HepG2 (cell line): ENCODE data around the gene BMERB1. TPM values are rescaled to one million over a fixed set of nuclear protein-coding genes. Genes with fewer than 3 reads are reported as not detected.
A peak's percentile ranks its signal among the peaks of the same experiment; 100 is the strongest.

ENCODE experiments used
- ATAC-seq: fragments of 200-7000 bp; cut with Tn5 transposase; 3 replicates; pipeline ENCODE4 v1.9.1; 2020; ENCODE audit warnings: mild to moderate bottlenecking, moderate library complexity
- BruUV-seq: library from RNA; stranded (reverse); fragments of 400-500 nt; replicated peaks from 2 replicates; lab custom pipeline; 2021; lab: Mats Ljungman, UMichigan
- CTCF ChIA-PET: fragments of 300-600 bp; formaldehyde crosslinking; extraction: SDS; loops from one replicate; lab custom pipeline; 2021; ENCODE audit warnings: low total read pairs, inconsistent platforms, low intra/inter-chr PET ratio; lab: Yijun Ruan, JAX
- POLR2A ChIA-PET: fragments of 350-600 bp; sonication (Branson Sonifier 250); formaldehyde crosslinking; loops from one replicate; lab custom pipeline; 2020; ENCODE audit warnings: antibody characterized with exemption, inconsistent platforms; lab: Yijun Ruan, JAX
- DNase-seq: peaks from one replicate; pipeline ENCODE4 v3.0.0-alpha.2; 2015; ENCODE audit warnings: low spot score
- FAIRE-seq: peaks from 3 replicates; lab custom pipeline; 2011; peaks lifted over from hg19 to GRCh38; lab: Jason Lieb, UNC
- H2AFZ ChIP-seq: one replicate; pipeline ENCODE4 v1.6.1; 2011; ENCODE audit warnings: low read length, inconsistent platforms
- H3K27ac ChIP-seq: fragments of 300-600 bp; 3 replicates; pipeline ENCODE4 v1.8.0; 2011; ENCODE audit warnings: mixed run types, mild to moderate bottlenecking, mixed read lengths, low read length, inconsistent platforms; ENCODE audit not compliant: insufficient read depth; ENCODE audit errors: extremely low read length
- H3K27me3 ChIP-seq, 2 experiments: fragments of 200-600 bp in 1 of 2; 2 replicates in 1 of 2; 3 replicates in 1 of 2; pipeline versions ENCODE4 v1.6.0 to v1.8.0; 2011; ENCODE audit warnings: low read length in 2 of 2, mild to moderate bottlenecking in 2 of 2, moderate library complexity in 2 of 2, inconsistent platforms in 1 of 2; ENCODE audit not compliant: insufficient read depth in 2 of 2, control insufficient read depth in 1 of 2
- H3K36me3 ChIP-seq, 2 experiments: fragments of 200-600 bp in 1 of 2; replicated peaks in 1 of 2; 2 replicates in 1 of 2; 3 replicates in 1 of 2; pipeline versions ENCODE4 v1.5.1 to v1.8.0; 2011; ENCODE audit warnings: low read length in 2 of 2, inconsistent platforms in 1 of 2; ENCODE audit not compliant: insufficient read depth in 2 of 2, control insufficient read depth in 1 of 2
- H3K4me1 ChIP-seq: 2 replicates; pipeline ENCODE4 v1.5.1; 2012; ENCODE audit warnings: low read length, inconsistent platforms; ENCODE audit not compliant: insufficient read depth
- H3K4me2 ChIP-seq: 2 replicates; pipeline ENCODE4 v1.6.0; 2011; ENCODE audit warnings: low read depth, low read length, inconsistent platforms
- H3K4me3 ChIP-seq, 3 experiments: fragments of 200-600 bp in 1 of 3; sonication (generic), shearing (Covaris generic) in 1 of 3; replicated peaks in 1 of 3; 2 replicates each; pipeline ENCODE4 v1.5.1; 2011 to 2016; ENCODE audit warnings: low read length in 3 of 3, inconsistent platforms in 2 of 3, low read depth in 2 of 3, mild to moderate bottlenecking in 2 of 3, control low read depth in 1 of 3, mixed read lengths in 1 of 3; ENCODE audit not compliant: insufficient read depth in 1 of 3
- H3K79me2 ChIP-seq: one replicate; pipeline ENCODE4 v1.6.1; 2011; ENCODE audit warnings: low read length, inconsistent platforms; ENCODE audit not compliant: insufficient read depth
- H3K9ac ChIP-seq: 2 replicates; pipeline ENCODE4 v1.6.0; 2011; ENCODE audit warnings: mild to moderate bottlenecking, low read depth, low read length, inconsistent platforms; ENCODE audit not compliant: insufficient read depth
- H3K9me3 ChIP-seq: 2 replicates; pipeline ENCODE4 v1.5.1; 2012; ENCODE audit warnings: mild to moderate bottlenecking, low read length
- H4K20me1 ChIP-seq: 2 replicates; pipeline ENCODE4 v1.6.0; 2011; ENCODE audit warnings: inconsistent platforms, mild to moderate bottlenecking, low read length, moderate library complexity; ENCODE audit not compliant: insufficient read depth
- ADNP ChIP-seq: sonication (generic); formaldehyde crosslinking; IDR thresholded peaks from 2 replicates; pipeline ENCODE4 v1.4.0; 2020; ENCODE audit warnings: missing genetic modification reagents
- MTA1 ChIP-seq: sonication (generic); formaldehyde crosslinking; IDR thresholded peaks from 2 replicates; pipeline ENCODE4 v1.4.0; 2020; ENCODE audit warnings: missing genetic modification reagents, mild to moderate bottlenecking, borderline replicate concordance
- NCOA1 ChIP-seq: sonication (generic); formaldehyde crosslinking; IDR thresholded peaks from 2 replicates; pipeline ENCODE4 v1.9.0; 2021; ENCODE audit warnings: missing genetic modification reagents
- RCOR2 ChIP-seq: IDR thresholded peaks from 2 replicates; pipeline ENCODE4 v1.6.1; 2016; ENCODE audit warnings: missing biosample characterization, missing genetic modification reagents
- RXRB ChIP-seq: IDR thresholded peaks from 2 replicates; pipeline ENCODE4 v1.6.1; 2016; ENCODE audit warnings: borderline replicate concordance, missing genetic modification reagents, missing compliant biosample characterization
- ZFP90 ChIP-seq: sonication (generic); formaldehyde crosslinking; IDR thresholded peaks from 2 replicates; pipeline ENCODE4 v1.8.0; 2022; ENCODE audit warnings: missing genetic modification reagents, mild to moderate bottlenecking, inconsistent platforms, borderline replicate concordance
- ZNF674 ChIP-seq: sonication (generic); formaldehyde crosslinking; IDR thresholded peaks from 2 replicates; pipeline ENCODE4 v1.5.0; 2020; ENCODE audit warnings: low read depth, mild to moderate bottlenecking, missing genetic modification reagents
- ZNF891 ChIP-seq: sonication (generic); formaldehyde crosslinking; IDR thresholded peaks from 2 replicates; pipeline ENCODE4 v1.5.0; 2020; ENCODE audit warnings: mild to moderate bottlenecking, missing genetic modification reagents
- WGBS: methylation state at CpG from one replicate; pipeline ENCODE4 v1.1.6; 2017; ENCODE audit warnings: low lambda C conversion rate; 5-methylcytosine and 5-hydroxymethylcytosine counted together
- in situ Hi-C: cut with HindIII; loops from 2 replicates; pipeline ENCODE4 v1.10.0; 2017; ENCODE audit warnings: low pct_unique_long_range_greater_than_20kb; ENCODE audit not compliant: extremely low pct_ligation_motif_present
- intact Hi-C: fragments of 100-400 bp; cut with micrococcal nuclease; formaldehyde crosslinking; loops from one replicate; pipeline ENCODE4 v1.10.0; 2022; ENCODE audit not compliant: unreplicated experiment
- polyA plus RNA-seq, 8 experiments: library from polyadenylated mRNA; depleted of rRNA in 3 of 8; stranded (reverse) in 7 of 8; unstranded in 1 of 8; fragments of >200 nt; fragmentation: Illumina TruSeq in 4 of 8; extraction: Trizol in 4 of 8; gene quantifications; 2 replicates each; pipeline versions ENCODE4 v1.2.1 to v1.2.3, GENCODE V29; 2011 to 2016; ENCODE audit warnings: low read depth in 4 of 8, missing spikeins in 1 of 8, mixed read lengths in 1 of 8; ENCODE audit not compliant: insufficient read depth in 1 of 8
- total RNA-seq, 5 experiments: library from RNA; depleted of rRNA; stranded (reverse); fragments of >200 nt; fragmentation: Illumina TruSeq; extraction: Trizol; gene quantifications; 2 replicates each; pipeline ENCODE4 v1.2.3, GENCODE V29; 2016; ENCODE audit warnings: low read depth in 1 of 5
- TF ChIP-seq, protein P1 (sequence below): sonication (generic); formaldehyde crosslinking; IDR thresholded peaks from 2 replicates; pipeline ENCODE4 v1.4.0; 2020; ENCODE audit warnings: mild to moderate bottlenecking, missing genetic modification reagents
- TF ChIP-seq, protein P2 (sequence below): sonication (generic); formaldehyde crosslinking; IDR thresholded peaks from 2 replicates; pipeline ENCODE4; 2020; ENCODE audit warnings: missing genetic modification reagents, mild to moderate bottlenecking, borderline replicate concordance

BMERB1 gene
- total and polyA plus RNA-seq, 2 of the 13 experiments (the other 11 are each of a cell fraction or from before 2014, with no cell fraction given), result 1.4 TPM

DNA sequence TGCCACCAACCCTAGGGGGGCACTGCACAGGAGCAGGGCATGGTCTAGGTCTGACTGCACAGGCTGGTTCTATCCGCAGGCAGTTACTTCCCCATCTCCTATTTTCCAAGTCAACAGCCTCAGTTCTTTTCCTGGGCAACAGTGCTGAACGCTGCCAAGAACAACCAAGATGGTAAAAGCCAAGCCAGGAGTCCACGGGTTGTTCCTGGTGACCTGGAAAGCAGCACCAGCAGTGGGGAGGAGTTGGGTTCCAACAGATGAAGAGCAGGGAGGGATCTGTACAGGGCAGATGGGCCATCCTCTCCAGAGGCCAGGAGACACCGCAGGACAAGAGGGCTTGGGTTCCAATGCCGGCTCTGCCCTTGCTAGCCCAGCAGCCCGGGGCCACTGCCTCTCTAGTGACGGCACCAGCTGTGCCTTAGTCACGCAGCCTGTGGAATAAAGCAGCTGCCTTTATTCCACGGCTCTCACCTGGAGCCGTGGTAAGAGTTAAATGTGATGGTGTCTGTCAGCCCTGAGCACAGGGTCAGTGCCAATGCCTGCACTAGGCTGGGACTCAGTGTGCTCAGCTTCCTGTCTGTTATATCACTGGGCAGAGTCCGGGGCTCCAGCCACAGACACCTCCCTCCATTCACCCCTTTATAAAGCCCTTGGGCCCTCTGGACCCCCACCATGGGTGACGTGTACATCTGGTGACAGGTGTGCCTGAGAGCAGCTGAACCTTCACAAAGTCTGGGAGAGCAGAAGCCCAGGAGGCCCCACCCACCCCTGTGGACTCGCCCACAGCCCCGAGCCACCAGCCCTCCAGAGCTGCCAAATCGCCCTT, 163.6 kb downstream of the BMERB1 start:
- in situ Hi-C loops, result no loop called here
- Histone ChIP-seq H3K4me2 (no peak overlapping the region), H3K4me1 (peaks cover 8% of the 10 kb centered on the region), H3K9me3 (no peaks in the 10 kb centered on the region), H3K27me3 (no peaks in the 10 kb centered on the region), H4K20me1 (no peaks in the 10 kb centered on the region), H3K79me2 (no peaks in the 10 kb centered on the region), H3K9ac (no peak overlapping the region), H3K4me3 (no peak overlapping the region)
- no TSS peak for BruUV-seq
- DNase-seq (no peak), ATAC-seq (peak; percentile 27)
- 97% methylated on average over 15 of the region's 15 CpGs for WGBS
- TF ChIP-seq NCOA1 (CRISPR knock-in tag) (no peak), ZNF674 (CRISPR knock-in tag) (no peak), RXRB (CRISPR knock-in tag) (no peak), ZFP90 (CRISPR knock-in tag) (no peak), RCOR2 (CRISPR knock-in tag) (no peak), ADNP (CRISPR knock-in tag) (no peak), ZNF891 (CRISPR knock-in tag) (no peak), MTA1 (CRISPR knock-in tag) (0 out of 2 replicates have a peak, but pooled peaks have one; percentile 14)
- TF ChIP-seq, protein P1, sequence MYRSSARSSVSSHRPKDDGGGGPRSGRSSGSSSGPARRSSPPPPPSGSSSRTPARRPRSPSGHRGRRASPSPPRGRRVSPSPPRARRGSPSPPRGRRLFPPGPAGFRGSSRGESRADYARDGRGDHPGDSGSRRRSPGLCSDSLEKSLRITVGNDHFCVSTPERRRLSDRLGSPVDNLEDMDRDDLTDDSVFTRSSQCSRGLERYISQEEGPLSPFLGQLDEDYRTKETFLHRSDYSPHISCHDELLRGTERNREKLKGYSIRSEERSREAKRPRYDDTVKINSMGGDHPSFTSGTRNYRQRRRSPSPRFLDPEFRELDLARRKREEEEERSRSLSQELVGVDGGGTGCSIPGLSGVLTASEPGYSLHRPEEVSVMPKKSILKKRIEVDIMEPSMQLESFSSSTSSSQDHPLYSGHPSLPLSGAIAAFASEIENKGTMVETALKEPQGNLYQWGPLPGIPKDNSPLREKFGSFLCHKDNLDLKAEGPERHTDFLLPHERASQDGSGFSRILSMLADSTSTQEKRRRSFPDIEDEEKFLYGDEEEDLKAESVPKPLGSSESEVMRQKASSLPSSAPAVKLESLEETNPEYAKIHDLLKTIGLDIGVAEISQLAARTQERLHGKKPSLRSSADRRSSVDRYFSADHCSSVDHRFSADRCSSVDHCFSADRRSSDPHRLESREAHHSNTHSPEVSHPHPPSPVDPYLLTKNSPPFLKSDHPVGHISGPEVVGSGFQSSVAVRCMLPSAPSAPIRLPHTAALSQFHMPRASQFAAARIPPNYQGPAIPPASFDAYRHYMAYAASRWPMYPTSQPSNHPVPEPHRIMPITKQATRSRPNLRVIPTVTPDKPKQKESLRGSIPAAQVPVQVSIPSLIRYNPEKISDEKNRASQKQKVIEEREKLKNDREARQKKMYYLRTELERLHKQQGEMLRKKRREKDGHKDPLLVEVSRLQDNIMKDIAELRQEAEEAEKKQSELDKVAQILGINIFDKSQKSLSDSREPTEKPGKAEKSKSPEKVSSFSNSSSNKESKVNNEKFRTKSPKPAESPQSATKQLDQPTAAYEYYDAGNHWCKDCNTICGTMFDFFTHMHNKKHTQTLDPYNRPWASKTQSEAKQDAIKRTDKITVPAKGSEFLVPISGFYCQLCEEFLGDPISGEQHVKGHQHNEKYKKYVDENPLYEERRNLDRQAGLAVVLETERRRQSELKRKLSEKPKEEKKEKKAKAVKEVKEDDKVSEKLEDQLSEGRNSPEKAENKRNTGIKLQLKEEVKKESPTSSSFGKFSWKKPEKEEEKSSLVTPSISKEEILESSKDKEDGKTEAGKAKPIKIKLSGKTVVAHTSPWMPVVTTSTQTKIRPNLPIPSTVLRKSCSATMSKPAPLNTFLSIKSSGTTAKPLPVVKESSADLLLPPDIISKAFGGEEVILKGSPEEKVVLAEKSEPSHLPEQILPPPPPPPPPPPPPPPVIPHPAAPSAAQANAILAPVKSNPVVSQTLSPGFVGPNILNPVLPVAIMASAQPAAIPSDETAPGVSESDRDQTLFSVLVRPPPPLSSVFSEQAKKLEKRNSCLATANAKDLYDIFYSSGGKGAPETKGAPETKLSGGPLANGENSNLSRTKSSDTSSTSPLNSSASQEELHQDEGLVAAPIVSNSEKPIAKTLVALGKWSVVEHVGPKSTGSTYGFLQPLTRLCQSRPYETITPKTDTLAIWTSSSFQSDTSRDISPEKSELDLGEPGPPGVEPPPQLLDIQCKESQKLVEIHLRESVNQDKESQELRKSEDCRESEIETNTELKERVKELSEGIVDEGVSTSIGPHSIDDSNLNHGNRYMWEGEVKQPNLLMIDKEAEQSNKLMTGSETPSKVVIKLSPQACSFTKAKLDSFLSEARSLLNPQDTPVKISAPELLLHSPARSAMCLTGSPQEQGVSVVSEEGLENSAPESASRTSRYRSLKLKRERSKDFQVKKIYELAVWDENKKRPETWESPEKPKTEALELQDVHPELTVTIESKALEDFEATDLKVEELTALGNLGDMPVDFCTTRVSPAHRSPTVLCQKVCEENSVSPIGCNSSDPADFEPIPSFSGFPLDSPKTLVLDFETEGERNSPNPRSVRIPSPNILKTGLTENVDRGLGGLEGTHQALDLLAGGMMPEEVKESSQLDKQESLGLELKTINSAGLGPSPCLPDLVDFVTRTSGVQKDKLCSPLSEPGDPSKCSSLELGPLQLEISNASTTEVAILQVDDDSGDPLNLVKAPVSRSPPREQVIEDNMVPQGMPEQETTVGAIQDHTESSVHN (CRISPR knock-in tag), result 0 out of 2 replicates have a peak, but pooled peaks have one; percentile 24
- TF ChIP-seq, protein P2, sequence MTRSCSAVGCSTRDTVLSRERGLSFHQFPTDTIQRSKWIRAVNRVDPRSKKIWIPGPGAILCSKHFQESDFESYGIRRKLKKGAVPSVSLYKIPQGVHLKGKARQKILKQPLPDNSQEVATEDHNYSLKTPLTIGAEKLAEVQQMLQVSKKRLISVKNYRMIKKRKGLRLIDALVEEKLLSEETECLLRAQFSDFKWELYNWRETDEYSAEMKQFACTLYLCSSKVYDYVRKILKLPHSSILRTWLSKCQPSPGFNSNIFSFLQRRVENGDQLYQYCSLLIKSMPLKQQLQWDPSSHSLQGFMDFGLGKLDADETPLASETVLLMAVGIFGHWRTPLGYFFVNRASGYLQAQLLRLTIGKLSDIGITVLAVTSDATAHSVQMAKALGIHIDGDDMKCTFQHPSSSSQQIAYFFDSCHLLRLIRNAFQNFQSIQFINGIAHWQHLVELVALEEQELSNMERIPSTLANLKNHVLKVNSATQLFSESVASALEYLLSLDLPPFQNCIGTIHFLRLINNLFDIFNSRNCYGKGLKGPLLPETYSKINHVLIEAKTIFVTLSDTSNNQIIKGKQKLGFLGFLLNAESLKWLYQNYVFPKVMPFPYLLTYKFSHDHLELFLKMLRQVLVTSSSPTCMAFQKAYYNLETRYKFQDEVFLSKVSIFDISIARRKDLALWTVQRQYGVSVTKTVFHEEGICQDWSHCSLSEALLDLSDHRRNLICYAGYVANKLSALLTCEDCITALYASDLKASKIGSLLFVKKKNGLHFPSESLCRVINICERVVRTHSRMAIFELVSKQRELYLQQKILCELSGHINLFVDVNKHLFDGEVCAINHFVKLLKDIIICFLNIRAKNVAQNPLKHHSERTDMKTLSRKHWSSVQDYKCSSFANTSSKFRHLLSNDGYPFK (CRISPR knock-in tag), result peak; percentile 23; the same call in 1 of the 2 replicates
- TF ChIP-seq, all 625 proteins: peak for 3
- no peak overlapping the region for H3K27ac ChIP-seq
- FAIRE-seq, result no peak
- peaks cover 41 to 73% of the 10 kb centered on the region in 2 experiments for H3K36me3 ChIP-seq
- intact Hi-C loops, result no loop called here
- ChIA-PET CTCF (no interaction called here), POLR2A (interaction anchor here (1.7 kb wide), 1 partner anchor 10 kb away, joined by 10 read pairs; no protein-coding TSS in a partner anchor)
- H2AFZ ChIP-seq, result no peak overlapping the region
